GM08714 (cell line): ENCODE measurements around the gene IGFBP2.

Experiments used
- H3K4me3 ChIP-seq: fragments of 200-500 bp; sonication (Bioruptor generic); 2 replicates; pipeline ENCODE4 v1.5.1; 2014; ENCODE audit warnings: mild to moderate bottlenecking, low read length, inconsistent platforms
- ZNF274 ChIP-seq: IDR thresholded peaks from 2 replicates; pipeline ENCODE4 v1.6.1; 2012; ENCODE audit warnings: mild to moderate bottlenecking, low read depth, low read length

IGFBP2 gene

DNA sequence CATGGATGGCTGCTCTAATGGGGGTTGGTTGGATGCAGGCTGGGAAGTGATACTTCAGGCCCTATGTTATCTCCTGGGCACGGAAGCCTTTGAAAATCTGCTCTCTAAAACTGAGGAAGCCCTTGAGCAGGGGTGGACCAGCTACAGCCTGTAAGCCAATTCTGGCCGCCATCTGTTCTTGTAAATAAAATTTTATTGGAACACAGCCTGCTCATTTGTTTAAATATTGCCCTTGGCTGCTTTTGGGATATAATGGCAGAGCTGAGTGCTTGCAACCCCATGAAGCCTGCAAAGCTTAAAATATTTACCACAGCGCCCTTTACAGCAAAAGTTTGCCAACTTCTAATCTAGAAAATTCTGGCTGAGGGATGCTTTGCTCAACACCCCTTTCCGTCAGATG is 11.9 kb upstream of the IGFBP2 start:
- no peak for TF ChIP-seq ZNF274
- H3K4me3 ChIP-seq, result no peak overlapping the region

DNA sequence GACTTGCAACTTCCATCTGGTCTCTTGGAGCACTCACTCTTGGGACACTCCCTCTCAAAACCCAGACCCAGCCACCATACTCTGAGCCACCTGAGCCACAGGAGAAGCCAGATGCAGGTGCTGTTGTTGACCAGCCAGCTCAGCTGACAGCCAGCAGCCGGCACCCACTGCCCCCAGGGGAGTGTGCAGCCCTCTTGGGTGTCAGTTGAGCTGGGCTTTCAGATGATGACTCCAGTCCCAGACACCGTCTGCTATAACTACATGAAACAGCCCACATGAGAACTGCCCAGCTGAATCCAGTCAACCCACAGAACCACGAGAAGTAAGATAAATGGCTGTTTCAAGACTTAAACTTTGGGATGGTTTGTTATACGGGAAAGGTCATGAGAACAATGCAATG is 10.7 kb upstream of the IGFBP2 start:
- no peak for TF ChIP-seq ZNF274
- no peak overlapping the region for H3K4me3 ChIP-seq

DNA sequence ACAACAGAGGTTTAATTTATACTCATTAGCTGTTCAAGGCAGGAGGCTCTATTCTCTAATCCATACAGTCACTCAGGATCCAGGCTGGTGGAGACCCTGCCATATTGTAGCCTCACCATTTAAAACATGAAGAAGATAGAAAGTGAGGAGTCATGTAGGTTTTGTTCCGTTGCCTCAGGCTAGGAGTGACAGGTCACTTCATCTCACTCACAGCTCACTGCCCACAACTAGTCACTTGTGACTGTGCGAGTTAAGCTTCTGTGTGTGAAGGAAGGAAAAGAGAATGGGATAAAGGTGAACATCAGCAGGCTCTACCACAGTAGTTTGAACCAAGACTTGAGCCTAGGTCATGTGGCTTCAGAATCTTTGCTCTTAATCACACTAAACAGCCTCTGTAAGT is 9.0 kb upstream of the IGFBP2 start:
- TF ChIP-seq ZNF274, result no peak
- H3K4me3 ChIP-seq, result no peak overlapping the region

DNA sequence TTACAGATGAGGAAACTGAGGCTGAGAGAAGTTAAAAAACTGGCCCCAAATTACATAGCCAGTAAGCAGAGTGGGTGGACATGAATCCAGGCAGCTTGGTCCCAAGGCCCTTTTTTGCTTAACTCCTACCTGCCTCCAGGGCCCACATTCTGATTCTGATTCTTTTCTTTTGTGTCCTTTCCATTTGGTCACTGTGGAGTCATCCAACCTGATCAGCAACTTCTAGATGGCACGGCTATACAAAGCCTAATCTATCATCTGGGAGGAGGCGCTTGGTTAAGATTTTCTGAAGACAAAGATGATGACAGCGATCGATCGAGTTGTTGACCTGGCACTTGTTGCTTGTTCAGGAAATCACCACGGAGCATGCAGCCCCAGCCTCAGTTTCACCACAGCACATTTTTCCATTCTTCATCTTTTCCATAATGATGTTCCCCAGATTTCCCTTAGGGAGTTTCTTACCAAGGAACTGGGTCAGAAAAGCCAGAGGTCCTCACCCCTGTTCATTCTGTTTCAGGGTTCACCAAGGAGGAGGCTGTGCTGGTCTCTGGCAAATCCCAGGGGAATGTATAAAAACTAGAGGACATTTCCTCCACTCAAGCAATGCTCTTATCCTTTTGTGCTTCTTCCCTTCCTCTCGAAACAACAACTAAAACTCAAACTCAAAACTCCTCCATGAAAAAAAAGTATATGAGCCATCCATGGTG is 6.9 kb upstream of the IGFBP2 start:
- H3K4me3 ChIP-seq, result no peak overlapping the region
- TF ChIP-seq ZNF274, result no peak

DNA sequence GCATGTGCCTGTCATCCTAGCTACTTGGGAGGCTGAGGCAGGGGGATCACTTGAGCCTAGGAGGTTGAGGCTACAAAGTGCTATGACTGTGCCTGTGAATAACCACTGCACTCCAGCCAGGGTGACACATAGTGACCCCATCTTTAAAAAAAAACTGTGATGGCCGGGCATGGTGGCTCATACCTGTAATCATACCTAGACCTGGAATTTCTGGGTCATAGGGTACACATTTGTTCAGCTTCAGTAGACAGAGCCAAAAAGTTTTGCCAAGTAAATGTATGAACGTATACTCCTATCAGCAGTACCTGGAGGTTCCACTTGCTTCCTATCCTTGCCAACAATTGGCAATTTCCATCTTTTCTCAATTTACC is 6.4 kb upstream of the IGFBP2 start:
- H3K4me3 ChIP-seq, result no peak overlapping the region
- no peak for TF ChIP-seq ZNF274

DNA sequence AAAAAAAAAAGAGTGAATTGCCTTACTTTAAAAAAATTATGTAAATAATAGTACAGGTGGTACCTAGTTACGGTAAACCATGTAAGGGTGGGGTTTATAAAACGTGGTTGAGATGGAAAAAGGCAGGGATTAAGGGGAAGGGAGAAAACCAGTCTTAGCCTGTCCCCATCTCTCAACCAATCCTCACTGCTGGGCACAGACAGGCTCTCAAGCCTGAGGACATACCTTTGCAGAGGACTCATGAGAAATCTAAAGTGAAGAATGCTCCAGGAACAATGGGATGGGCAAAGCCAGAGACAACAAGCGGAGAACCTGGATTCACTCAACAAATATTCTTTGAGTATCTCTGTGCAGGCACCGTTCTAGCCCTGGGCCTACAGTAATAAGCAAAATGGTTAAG is 3.4 kb upstream of the IGFBP2 start:
- TF ChIP-seq ZNF274, result no peak

DNA sequence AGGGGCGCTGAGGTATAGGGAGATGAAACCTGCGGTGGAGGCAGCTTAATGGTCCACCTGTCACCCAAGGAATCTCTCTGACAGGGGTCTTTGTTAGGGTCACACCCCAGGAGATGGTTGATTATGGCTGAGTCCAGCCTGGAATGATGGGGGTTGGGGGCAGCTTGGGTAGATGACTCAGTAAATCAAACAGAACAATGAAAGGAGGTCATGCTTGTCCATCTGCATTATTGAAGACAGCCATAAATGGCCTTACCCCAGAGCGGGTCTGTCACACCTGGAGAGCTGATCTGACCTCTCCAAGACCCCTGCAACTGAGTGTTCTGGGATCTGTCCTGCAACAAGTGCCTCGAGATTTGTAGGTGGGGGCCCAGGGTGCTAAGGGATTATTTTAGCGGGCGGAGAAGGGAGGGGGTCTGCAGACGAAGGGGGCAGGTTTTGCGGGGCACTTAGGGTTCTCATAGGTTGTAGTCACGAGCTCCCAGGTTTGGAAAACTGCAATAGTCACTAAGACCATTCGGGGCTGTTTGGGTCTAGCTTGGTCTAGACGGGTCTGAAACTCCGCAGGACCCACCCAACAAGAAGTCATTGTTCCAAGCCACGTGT is 771 bp upstream of the IGFBP2 start:
- no peak overlapping the region for H3K4me3 ChIP-seq
- TF ChIP-seq ZNF274, result no peak

More for the DNA sequence above, 3.4 kb upstream of the IGFBP2 start:
- H3K4me3 ChIP-seq, result no peak overlapping the region

DNA sequence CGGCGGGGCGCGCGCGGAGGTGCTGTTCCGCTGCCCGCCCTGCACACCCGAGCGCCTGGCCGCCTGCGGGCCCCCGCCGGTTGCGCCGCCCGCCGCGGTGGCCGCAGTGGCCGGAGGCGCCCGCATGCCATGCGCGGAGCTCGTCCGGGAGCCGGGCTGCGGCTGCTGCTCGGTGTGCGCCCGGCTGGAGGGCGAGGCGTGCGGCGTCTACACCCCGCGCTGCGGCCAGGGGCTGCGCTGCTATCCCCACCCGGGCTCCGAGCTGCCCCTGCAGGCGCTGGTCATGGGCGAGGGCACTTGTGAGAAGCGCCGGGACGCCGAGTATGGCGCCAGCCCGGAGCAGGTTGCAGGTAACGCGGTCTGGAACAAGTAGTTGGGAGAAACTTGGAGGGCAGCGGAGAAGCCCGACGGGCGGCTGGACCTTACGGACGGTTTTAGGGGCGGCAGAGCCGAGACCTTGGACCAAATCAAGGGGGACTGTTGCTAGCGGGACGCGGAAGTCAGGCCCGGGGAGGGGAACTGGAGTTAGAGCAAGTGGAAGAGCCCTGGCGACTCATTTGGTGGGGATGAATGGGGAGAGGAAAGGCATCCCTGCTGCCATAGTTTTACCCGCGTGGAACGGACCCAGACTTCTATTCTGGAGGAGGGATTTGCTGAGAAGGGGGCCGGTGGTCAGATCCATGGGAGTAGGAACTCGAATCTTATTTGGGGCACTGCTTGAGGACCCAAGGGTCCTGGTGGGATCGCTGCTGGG is 573 bp downstream of the IGFBP2 start:
- no peak overlapping the region; the same call in 1 of the 2 replicates for H3K4me3 ChIP-seq
- no peak for TF ChIP-seq ZNF274

DNA sequence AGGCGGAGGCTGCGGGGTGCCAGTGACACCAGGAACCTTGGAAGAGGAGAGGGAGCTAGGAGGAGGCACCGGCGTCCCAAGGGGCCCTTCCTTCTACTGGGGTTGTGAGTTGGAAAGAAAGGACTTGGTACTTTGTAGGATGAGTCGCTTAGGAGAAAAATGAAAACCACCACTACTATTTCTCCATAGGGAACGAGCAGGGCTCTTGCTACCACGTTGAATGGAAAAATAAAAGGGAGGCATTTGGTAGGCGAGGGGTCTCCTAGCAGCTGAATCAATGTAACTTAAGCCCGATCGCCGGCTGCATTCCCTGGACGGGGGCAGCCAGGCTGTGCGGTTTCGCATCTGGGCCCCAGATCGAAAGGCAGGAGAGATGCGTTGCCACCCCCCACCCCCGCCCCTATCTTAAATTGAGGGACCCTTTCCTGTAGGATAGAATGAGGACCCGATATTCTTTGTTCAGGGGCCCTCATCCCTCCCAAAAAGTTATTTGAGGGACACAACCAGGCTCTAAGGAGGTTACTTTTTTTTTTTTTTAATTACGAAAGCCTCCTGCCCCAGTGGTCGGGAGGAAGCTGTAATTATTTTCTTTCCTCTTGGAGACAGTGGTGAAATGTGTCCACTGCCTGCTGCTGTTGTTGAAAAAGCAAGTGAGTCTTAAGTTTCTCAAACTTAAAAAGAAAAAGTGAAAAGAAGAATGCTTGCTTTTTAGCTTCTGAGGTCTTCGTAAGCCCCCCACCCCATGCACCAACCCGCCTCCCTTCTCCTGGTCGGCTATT is 1.3 kb downstream of the IGFBP2 start:
- no peak overlapping the region for H3K4me3 ChIP-seq
- TF ChIP-seq ZNF274, result no peak

DNA sequence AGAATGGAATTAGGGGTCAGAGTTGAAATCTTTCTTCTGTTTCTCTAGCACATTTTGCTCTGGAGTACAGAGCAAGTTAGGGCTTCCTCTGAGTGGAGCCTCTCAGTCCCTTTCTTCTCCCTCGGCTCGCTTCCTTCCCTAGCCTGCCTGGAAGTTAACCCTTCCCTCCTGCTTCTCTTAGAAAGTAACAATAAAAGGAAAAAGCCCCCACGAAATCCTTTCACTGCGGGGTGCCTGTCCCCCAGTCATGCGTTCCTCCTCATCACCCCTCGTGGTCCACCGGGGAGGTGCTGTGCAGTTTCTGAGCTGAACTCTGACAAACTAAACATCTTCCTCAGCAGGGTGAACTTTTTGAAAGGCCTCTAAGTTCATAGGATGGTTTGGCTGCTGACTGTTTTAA is 2.0 kb downstream of the IGFBP2 start:
- no peak overlapping the region for H3K4me3 ChIP-seq
- no peak for TF ChIP-seq ZNF274

DNA sequence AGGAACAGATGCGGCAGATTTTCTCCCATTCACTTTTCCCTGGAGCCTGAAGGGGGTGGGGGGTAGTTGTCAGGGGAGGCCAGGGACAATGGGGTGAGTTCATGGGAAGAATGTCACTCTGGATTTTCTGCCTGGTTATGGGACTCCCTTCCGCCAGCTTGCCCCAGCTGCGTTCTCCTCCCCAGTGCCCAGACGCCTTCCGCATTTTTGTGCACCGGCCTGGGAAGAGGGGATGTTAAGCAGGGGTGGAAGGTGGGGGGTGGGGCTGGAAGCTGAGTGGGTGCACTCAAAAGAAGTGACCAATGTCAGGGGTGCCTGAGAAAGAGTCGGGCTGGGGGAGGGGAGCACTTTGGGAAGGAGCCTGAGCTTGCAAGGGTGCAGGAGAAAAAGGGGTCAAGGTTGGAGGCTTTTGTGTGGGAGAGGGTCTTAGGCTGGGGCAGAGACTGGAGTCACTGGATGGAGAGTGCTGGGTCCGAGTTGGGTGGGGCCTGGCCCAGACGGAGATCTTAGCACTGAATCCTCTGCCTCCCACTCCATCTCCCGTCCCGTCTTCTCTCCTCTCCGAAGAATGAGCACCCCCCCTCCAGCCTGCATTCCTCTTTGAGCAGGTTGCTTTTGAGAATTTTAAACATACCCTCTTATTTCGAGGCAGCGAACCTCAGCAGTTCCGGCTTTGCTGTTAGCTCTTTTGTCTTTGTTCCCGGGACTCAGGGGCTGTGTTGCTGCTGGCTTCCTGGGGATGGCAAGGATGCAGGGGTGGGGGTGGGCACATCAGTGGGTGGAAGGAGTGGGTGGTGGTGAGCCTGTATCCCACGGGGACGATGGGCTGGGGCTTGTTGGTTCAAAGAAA is 2.7 kb downstream of the IGFBP2 start:
- no peak overlapping the region for H3K4me3 ChIP-seq
- TF ChIP-seq ZNF274, result no peak

DNA sequence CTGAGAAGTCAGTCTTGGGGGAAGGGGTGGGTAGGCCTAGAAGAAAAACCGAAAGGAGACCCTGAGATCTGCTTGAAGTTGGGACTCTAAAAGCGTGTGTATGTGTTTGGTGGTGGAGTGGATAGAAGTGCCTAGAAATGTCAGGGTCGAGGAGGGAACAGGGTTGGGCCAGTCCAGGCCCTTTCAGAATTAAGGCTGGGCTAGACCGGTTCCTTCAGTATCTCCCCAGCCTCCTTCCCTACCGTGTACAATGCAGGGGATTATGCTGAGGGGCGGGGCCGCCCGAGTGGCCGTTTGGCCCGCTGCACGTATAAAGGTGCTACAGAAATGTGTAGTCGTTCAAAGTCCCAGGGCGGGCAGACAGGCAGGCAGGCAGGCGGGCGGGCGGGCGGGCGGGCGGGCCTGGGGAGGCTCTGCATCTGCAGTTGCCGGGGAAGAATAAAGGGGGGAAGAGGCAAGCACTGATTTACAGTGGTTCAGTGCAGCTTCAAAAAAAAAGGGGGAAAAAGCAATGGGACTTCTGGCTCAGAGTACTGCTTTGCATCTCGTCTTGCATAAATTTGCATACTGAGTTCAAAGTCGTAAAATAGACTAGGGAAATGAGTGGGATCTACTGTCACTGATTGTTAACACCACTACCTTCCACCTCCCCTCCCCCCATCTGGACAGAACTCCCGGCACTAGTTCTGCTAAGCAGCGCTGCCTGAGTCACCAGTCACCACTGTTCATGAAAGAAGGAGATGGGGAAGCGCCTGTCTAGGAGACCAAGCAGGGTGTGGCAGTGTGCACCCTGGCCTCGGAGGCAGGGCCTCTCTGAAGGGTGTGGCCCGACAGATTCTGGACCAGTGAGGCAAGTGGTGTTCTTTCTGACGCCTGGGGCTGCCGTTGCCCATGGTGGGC is 3.6 kb downstream of the IGFBP2 start:
- no peak overlapping the region for H3K4me3 ChIP-seq
- no peak for TF ChIP-seq ZNF274

DNA sequence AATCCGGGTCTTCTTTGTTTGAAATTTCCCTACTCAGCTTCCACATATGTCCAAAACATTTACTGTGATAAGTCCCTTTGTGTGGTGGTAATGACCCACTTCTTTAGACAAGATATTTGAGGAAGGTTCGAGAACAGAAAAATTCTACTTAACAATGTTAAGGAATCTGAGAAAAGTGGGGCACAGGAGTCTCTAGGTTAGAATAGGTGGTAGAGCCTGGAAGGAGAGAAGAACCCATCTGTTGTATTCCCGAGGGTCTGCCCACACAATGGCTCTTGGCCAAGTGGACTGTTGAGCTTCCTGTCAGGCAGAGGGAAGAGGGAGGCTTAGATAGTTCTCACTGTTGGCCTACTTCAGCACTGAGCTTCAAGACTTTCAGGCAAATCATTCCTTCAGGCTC is 4.3 kb downstream of the IGFBP2 start:
- H3K4me3 ChIP-seq, result no peak overlapping the region
- no peak for TF ChIP-seq ZNF274
